Activated CD4-positive, alpha-beta T cell treated with anti-CD3 and anti-CD28 coated beads, Interleukin-2, amount 50 U/mL, for 4 hours (primary cell): ENCODE data around the gene TRIM77.
"Not testable (repeated sequence)": the region's sequence is repeated elsewhere in the genome, so short reads cannot be mapped to it uniquely, and the experiment has no call there.

ENCODE experiments used
- DNase-seq, 2 experiments: peaks; one replicate each; pipeline ENCODE4 v3.0.0-alpha.2; 2020

TRIM77 gene

GRCh38 chr11:89709999-89710398 lies at the start of gene TRIM77:
Gene TRIM77 (plus strand): TSS chr11:89710299. CDS start chr11:89710299, 0 bp downstream.
- not testable (repeated sequence) for DNase-seq

- DNase-seq, result no peak
Measured at GRCh38 chr11:89667001-89667400, 43.1 kb upstream of the TRIM77 start.

- not testable (repeated sequence) for DNase-seq
Measured at GRCh38 chr11:89668158-89668557, 41.9 kb upstream of the TRIM77 start.

- DNase-seq, result not testable (repeated sequence)
Measured at GRCh38 chr11:89669586-89669985, 40.5 kb upstream of the TRIM77 start.

GRCh38 chr11:89669993-89670669 lies 40.0 kb upstream of the TRIM77 start:
- not testable (repeated sequence) for DNase-seq

- not testable (repeated sequence) for DNase-seq
Measured at GRCh38 chr11:89672547-89672946, 37.6 kb upstream of the TRIM77 start.

- DNase-seq, result not testable (repeated sequence)
Measured at GRCh38 chr11:89673380-89673779, 36.7 kb upstream of the TRIM77 start.

GRCh38 chr11:89675383-89675782 lies 34.7 kb upstream of the TRIM77 start:
- DNase-seq, result not testable (repeated sequence)

- not testable (repeated sequence) for DNase-seq
Measured at GRCh38 chr11:89675948-89676347, 34.2 kb upstream of the TRIM77 start.

GRCh38 chr11:89707080-89707479 lies 3.0 kb upstream of the TRIM77 start:
- DNase-seq, result not testable (repeated sequence)

GRCh38 chr11:89724866-89725498 lies 14.9 kb downstream of the TRIM77 start:
- not testable (repeated sequence) for DNase-seq

GRCh38 chr11:89730215-89730614 lies 20.1 kb downstream of the TRIM77 start:
- not testable (repeated sequence) for DNase-seq

GRCh38 chr11:89736566-89736965 lies 26.5 kb downstream of the TRIM77 start:
- DNase-seq, result no peak

GRCh38 chr11:89737116-89737515 lies 27.0 kb downstream of the TRIM77 start:
- DNase-seq, result no peak

GRCh38 chr11:89741406-89741805 lies 31.3 kb downstream of the TRIM77 start:
- not testable (repeated sequence) for DNase-seq

GRCh38 chr11:89744158-89744557 lies 34.1 kb downstream of the TRIM77 start:
- not testable (repeated sequence) for DNase-seq

- DNase-seq, result not testable (repeated sequence)
Measured at GRCh38 chr11:89750822-89751221, 40.7 kb downstream of the TRIM77 start.
